ENCODE results near the gene PSMA6.
"Not testable (repeated sequence)": the region's sequence is repeated elsewhere in the genome, so short reads cannot be mapped to it uniquely, and the experiment has no call there.

Gene PSMA6

GRCh38 chr14:35254034-35254622, 38.1 kb upstream of the PSMA6 start:
- H3K79me2 ChIP-seq (ENCODE audit: control insufficient read depth, insufficient read depth, low read length, unreplicated experiment); H3K4me3 ChIP-seq (ENCODE audit: low read depth, low read length); H3K36me3 ChIP-seq (ENCODE audit: insufficient read depth, low read length); H3K27ac ChIP-seq (ENCODE audit: low read depth, low read length); H2AFZ ChIP-seq (ENCODE audit: low read length, unreplicated experiment); H3K27me3 ChIP-seq (ENCODE audit: insufficient read depth, low read length): not testable (repeated sequence)
- H3K4me1 ChIP-seq (ENCODE audit: control insufficient read depth, insufficient read depth, low read length, unreplicated experiment) = peaks cover 11% of the 10 kb centered on the region

DNA sequence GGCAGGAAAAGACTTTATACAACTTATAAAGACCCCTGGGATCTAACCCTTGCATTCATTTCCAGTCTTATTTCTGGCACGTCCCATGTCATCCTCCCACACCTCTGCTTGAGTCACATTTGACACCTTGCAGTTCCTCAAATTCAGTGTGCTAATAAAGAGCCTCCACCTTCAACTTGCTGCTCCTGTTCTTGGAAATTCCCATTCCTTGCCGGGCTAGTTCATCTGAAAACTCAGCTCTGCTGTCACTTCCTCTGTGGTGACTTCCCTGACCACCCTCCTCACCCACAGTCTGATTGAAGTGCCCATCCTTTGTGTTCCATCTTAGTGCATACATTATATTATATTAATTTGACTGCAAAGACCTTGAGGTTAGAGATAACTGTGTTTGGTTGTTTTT, 37.4 kb upstream of the PSMA6 start:
- H3K4me1 ChIP-seq (ENCODE audit: control insufficient read depth, insufficient read depth, low read length, unreplicated experiment) = peaks cover 11% of the 10 kb centered on the region
- H3K4me3 ChIP-seq (ENCODE audit: low read depth, low read length) = no peak overlapping the region
- H3K79me2 ChIP-seq (ENCODE audit: control insufficient read depth, insufficient read depth, low read length, unreplicated experiment) = no peaks in the 10 kb centered on the region
- H3K27ac ChIP-seq (ENCODE audit: low read depth, low read length) = no peak overlapping the region
- no peaks in the 10 kb centered on the region for H3K27me3 ChIP-seq (ENCODE audit: insufficient read depth, low read length)
- H2AFZ ChIP-seq (ENCODE audit: low read length, unreplicated experiment) = no peak overlapping the region
- no peaks in the 10 kb centered on the region for H3K36me3 ChIP-seq (ENCODE audit: insufficient read depth, low read length)

DNA sequence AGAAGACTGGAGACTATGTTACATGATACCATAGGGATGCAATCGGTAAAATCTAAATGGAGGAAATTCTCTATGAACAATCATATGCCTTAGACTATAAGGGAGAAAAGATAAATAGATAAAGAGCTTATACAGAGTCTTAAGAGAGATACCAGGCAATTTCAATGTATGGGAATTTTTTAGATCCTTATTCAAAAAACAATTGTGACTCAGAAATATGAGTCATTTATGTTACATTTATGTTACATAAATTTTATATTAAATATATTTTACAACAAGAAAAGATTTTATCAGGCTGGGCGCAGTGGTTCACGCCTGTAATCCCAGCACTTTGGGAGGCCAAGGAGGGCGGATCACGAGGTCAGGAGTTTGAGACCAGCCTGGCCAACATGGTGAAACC, 36.5 kb upstream of the PSMA6 start:
- no peak overlapping the region for H3K4me3 ChIP-seq (ENCODE audit: low read depth, low read length)
- no peaks in the 10 kb centered on the region for H3K36me3 ChIP-seq (ENCODE audit: insufficient read depth, low read length)
- H3K27ac ChIP-seq (ENCODE audit: low read depth, low read length) = no peak overlapping the region
- no peak overlapping the region for H2AFZ ChIP-seq (ENCODE audit: low read length, unreplicated experiment)
- peaks cover 11% of the 10 kb centered on the region for H3K4me1 ChIP-seq (ENCODE audit: control insufficient read depth, insufficient read depth, low read length, unreplicated experiment)
- H3K79me2 ChIP-seq (ENCODE audit: control insufficient read depth, insufficient read depth, low read length, unreplicated experiment) = no peaks in the 10 kb centered on the region
- no peaks in the 10 kb centered on the region for H3K27me3 ChIP-seq (ENCODE audit: insufficient read depth, low read length)

DNA sequence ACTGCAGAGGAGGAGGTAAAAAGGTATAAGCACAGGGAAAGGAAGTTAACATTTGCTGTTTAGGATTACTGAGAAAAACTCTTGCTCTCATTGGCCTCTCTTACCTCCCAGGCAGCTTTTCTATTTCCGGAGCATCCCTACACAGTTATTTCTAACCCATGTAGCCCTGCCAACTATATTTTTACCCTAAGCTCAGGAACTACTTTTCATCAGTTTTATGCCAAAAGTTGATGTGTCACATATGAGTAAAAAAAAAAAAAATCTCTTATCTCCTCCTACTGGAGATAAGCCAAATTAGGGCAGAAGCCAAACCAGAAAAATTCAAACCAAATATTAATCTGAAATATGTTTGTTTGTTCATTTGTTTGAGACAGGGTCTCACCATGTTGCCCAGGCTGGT, 34.4 kb upstream of the PSMA6 start:
- Histone ChIP-seq H3K4me3 (ENCODE audit: low read depth, low read length) (no peak overlapping the region), H3K27ac (ENCODE audit: low read depth, low read length) (no peak overlapping the region), H3K79me2 (ENCODE audit: control insufficient read depth, insufficient read depth, low read length, unreplicated experiment) (no peaks in the 10 kb centered on the region), H2AFZ (ENCODE audit: low read length, unreplicated experiment) (no peak overlapping the region), H3K27me3 (ENCODE audit: insufficient read depth, low read length) (no peaks in the 10 kb centered on the region), H3K4me1 (ENCODE audit: control insufficient read depth, insufficient read depth, low read length, unreplicated experiment) (peaks cover 11% of the 10 kb centered on the region), H3K36me3 (ENCODE audit: insufficient read depth, low read length) (no peaks in the 10 kb centered on the region)

DNA sequence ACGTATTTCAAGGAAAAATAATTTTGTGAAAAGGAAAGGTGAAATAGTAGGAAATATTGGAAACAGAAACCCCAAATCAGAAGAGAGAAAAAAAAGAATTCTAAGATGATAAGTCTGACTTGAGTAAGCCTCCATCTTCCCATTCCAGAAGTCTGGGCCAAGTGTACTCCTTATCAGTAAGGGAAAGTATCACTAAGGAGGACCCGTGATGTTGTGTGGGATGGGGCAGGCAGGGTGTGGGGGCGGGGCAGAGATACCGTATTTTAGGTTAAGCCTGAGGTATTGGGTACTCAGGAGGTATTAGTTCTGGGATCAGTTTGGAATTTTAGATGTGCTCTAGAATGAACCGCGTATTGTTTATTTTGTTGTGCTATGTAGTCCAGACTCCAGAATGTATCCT, 33.8 kb upstream of the PSMA6 start:
- H3K4me3 ChIP-seq (ENCODE audit: low read depth, low read length) = no peak overlapping the region
- H2AFZ ChIP-seq (ENCODE audit: low read length, unreplicated experiment) = no peak overlapping the region
- H3K79me2 ChIP-seq (ENCODE audit: control insufficient read depth, insufficient read depth, low read length, unreplicated experiment) = no peaks in the 10 kb centered on the region
- no peak overlapping the region for H3K27ac ChIP-seq (ENCODE audit: low read depth, low read length)
- H3K27me3 ChIP-seq (ENCODE audit: insufficient read depth, low read length) = no peaks in the 10 kb centered on the region
- no peaks in the 10 kb centered on the region for H3K36me3 ChIP-seq (ENCODE audit: insufficient read depth, low read length)
- peaks cover 11% of the 10 kb centered on the region for H3K4me1 ChIP-seq (ENCODE audit: control insufficient read depth, insufficient read depth, low read length, unreplicated experiment)

- H3K79me2 ChIP-seq (ENCODE audit: control insufficient read depth, insufficient read depth, low read length, unreplicated experiment) = no peaks in the 10 kb centered on the region
- no peak overlapping the region for H3K4me3 ChIP-seq (ENCODE audit: low read depth, low read length)
- H3K4me1 ChIP-seq (ENCODE audit: control insufficient read depth, insufficient read depth, low read length, unreplicated experiment) = peaks cover 11% of the 10 kb centered on the region
- no peak overlapping the region for H3K27ac ChIP-seq (ENCODE audit: low read depth, low read length)
- H3K36me3 ChIP-seq (ENCODE audit: insufficient read depth, low read length) = no peaks in the 10 kb centered on the region
- H3K27me3 ChIP-seq (ENCODE audit: insufficient read depth, low read length) = no peaks in the 10 kb centered on the region
- H2AFZ ChIP-seq (ENCODE audit: low read length, unreplicated experiment) = no peak overlapping the region
Observed at GRCh38 chr14:35261774-35262173, 30.4 kb upstream of the PSMA6 start.

DNA sequence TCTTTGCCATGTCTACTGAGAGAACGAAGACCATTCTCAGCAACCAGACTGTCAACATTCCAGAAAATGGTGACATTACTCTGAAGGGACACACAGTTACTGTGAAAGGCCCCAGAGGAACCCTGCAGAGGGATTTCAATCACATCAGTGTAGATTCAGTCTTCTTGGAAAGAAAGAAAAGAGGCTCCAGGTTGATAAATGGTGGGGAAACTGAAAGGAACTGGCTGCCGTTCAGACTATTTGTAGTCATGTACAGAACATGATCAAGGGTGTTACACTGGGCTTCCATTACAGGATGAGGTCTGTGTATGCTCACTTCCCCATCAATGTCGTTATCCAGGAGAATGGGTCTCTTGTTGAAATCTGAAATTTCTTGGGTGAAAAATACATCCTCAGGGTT, 29.7 kb upstream of the PSMA6 start:
- H3K79me2 ChIP-seq (ENCODE audit: control insufficient read depth, insufficient read depth, low read length, unreplicated experiment) = no peaks in the 10 kb centered on the region
- no peak overlapping the region for H3K4me3 ChIP-seq (ENCODE audit: low read depth, low read length)
- H3K27me3 ChIP-seq (ENCODE audit: insufficient read depth, low read length) = no peaks in the 10 kb centered on the region
- H3K4me1 ChIP-seq (ENCODE audit: control insufficient read depth, insufficient read depth, low read length, unreplicated experiment) = peaks cover 7% of the 10 kb centered on the region
- no peaks in the 10 kb centered on the region for H3K36me3 ChIP-seq (ENCODE audit: insufficient read depth, low read length)
- H2AFZ ChIP-seq (ENCODE audit: low read length, unreplicated experiment) = no peak overlapping the region
- no peak overlapping the region for H3K27ac ChIP-seq (ENCODE audit: low read depth, low read length)

DNA sequence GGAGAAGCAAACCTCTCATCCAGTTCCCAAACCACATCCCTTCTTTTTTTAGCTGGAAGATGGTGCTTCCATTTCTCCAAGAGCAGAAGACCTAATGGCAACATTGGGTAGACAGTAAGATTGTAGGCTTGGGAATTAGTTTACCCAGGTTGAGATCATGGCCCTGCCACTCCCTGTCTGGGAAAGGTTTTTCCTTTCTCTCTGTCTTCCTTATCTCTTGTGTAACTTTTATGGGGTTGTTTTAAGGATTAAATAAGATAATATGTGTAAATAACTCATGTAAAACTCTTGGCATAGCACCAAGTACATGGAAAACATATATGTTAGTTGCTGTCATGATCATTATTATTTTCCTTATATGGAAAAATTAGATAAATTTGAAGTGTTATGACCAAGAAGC, 23.2 kb upstream of the PSMA6 start:
- Histone ChIP-seq H3K27me3 (ENCODE audit: insufficient read depth, low read length) (no peaks in the 10 kb centered on the region), H2AFZ (ENCODE audit: low read length, unreplicated experiment) (no peak overlapping the region), H3K4me1 (ENCODE audit: control insufficient read depth, insufficient read depth, low read length, unreplicated experiment) (no peaks in the 10 kb centered on the region), H3K27ac (ENCODE audit: low read depth, low read length) (no peak overlapping the region), H3K4me3 (ENCODE audit: low read depth, low read length) (no peak overlapping the region), H3K79me2 (ENCODE audit: control insufficient read depth, insufficient read depth, low read length, unreplicated experiment) (no peaks in the 10 kb centered on the region), H3K36me3 (ENCODE audit: insufficient read depth, low read length) (no peaks in the 10 kb centered on the region; the same call in 1 of the 2 replicates)

DNA sequence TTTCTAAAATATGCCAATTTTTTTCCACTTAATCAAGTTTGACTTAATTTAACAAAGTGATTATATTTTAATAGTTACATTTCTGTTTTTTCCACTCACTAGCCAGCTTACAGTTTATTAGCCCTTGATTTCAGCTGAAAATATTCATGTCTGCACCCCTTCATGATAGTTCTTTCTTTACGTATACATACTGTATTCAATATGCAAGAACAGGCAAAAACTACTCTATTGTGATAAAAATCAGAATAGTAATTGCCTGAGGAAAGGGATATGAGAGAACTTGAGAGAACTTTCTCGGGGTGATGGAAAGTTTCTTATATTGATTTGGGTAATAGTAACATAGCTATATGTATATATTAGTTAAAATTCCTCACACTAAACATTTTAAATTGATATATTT, 17.4 kb upstream of the PSMA6 start:
- Histone ChIP-seq H3K36me3 (ENCODE audit: insufficient read depth, low read length) (peaks cover 3% of the 10 kb centered on the region), H3K27ac (ENCODE audit: low read depth, low read length) (no peak overlapping the region), H3K79me2 (ENCODE audit: control insufficient read depth, insufficient read depth, low read length, unreplicated experiment) (no peaks in the 10 kb centered on the region), H3K27me3 (ENCODE audit: insufficient read depth, low read length) (no peaks in the 10 kb centered on the region), H3K4me1 (ENCODE audit: control insufficient read depth, insufficient read depth, low read length, unreplicated experiment) (no peaks in the 10 kb centered on the region), H3K4me3 (ENCODE audit: low read depth, low read length) (no peak overlapping the region), H2AFZ (ENCODE audit: low read length, unreplicated experiment) (no peak overlapping the region)

- no peaks in the 10 kb centered on the region for H3K79me2 ChIP-seq (ENCODE audit: control insufficient read depth, insufficient read depth, low read length, unreplicated experiment)
- H3K4me1 ChIP-seq (ENCODE audit: control insufficient read depth, insufficient read depth, low read length, unreplicated experiment) = no peaks in the 10 kb centered on the region
- H3K36me3 ChIP-seq (ENCODE audit: insufficient read depth, low read length) = peaks cover 3% of the 10 kb centered on the region
- no peak overlapping the region for H3K27ac ChIP-seq (ENCODE audit: low read depth, low read length)
- H2AFZ ChIP-seq (ENCODE audit: low read length, unreplicated experiment) = no peak overlapping the region
- H3K4me3 ChIP-seq (ENCODE audit: low read depth, low read length) = no peak overlapping the region
- H3K27me3 ChIP-seq (ENCODE audit: insufficient read depth, low read length) = no peaks in the 10 kb centered on the region
Observed at GRCh38 chr14:35277179-35277578, 15.0 kb upstream of the PSMA6 start.

GRCh38 chr14:35279369-35279768, 12.8 kb upstream of the PSMA6 start:
- Histone ChIP-seq H3K4me1 (ENCODE audit: control insufficient read depth, insufficient read depth, low read length, unreplicated experiment) (no peaks in the 10 kb centered on the region), H2AFZ (ENCODE audit: low read length, unreplicated experiment) (no peak overlapping the region), H3K36me3 (ENCODE audit: insufficient read depth, low read length) (peaks cover 3% of the 10 kb centered on the region; the same call in 1 of the 2 replicates), H3K27ac (ENCODE audit: low read depth, low read length) (no peak overlapping the region), H3K27me3 (ENCODE audit: insufficient read depth, low read length) (no peaks in the 10 kb centered on the region), H3K4me3 (ENCODE audit: low read depth, low read length) (no peak overlapping the region), H3K79me2 (ENCODE audit: control insufficient read depth, insufficient read depth, low read length, unreplicated experiment) (no peaks in the 10 kb centered on the region)

All from ACC112 (cell line).